ENCODE data around the gene KLK10. TPM values are rescaled to one million over a fixed set of nuclear protein-coding genes. Genes with fewer than 3 reads are reported as not detected.
"Not testable (repeated sequence)": the region's sequence is repeated elsewhere in the genome, so short reads cannot be mapped to it uniquely, and the experiment has no call there.

KLK10 gene
- total RNA-seq, 2 donors from 2014 or later, result not detected

- not testable (repeated sequence) for H3K9me3 Mint-ChIP-seq; H3K36me3 Mint-ChIP-seq; H3K27ac Mint-ChIP-seq; ATAC-seq; DNase-seq (ENCODE audit: low spot score in 2 of 2)
These were observed 35.1 kb downstream of the KLK10 start for GRCh38 chr19:50984416-50984815.

DNA sequence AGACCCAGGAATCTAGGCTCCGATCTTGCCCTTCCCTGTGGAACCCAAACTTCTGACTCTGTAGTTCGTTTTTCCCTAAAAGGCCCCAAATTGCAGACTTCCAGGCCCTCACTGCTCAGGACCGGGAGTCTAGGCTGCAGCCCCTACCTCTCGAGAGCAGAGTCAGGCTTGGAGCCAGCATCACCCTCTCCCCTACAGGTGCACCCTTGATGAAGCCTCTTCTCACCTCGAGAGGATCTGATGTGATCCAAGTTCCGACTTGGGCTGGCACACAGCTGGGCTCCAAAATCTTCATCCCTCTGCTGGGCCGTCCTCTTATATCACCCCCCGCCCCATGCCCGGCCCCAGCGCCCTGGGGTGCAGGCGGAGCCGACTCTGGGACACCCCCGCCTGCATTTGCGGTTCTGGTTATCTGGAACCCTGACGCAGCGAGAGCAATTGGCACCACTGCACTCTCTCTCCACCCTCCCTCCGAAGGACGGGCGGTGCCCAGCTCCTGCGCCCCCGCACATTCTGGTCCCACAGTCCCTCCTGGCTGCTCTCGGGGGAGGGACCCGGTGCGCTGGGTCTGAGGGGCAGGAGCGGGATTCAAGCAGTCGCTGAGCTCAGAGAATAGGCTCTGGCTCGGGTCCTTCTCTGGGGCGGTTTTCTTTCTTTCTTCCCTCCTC is 35.8 kb downstream of the KLK10 start, which contains the start of gene KLK7:
TSS of gene KLK7 (minus strand) at position 293 of the 668 bp plus-strand sequence. CDS start 1,518 bp downstream, outside the sequence.
- H3K27ac Mint-ChIP-seq, result no peak within 1 kb of the TSS
- DNase-seq (ENCODE audit: low spot score in 2 of 2) (no peak), ATAC-seq (no peak)
- no peaks in the 10 kb centered on the region for H3K36me3 Mint-ChIP-seq
- H3K9me3 Mint-ChIP-seq, result no peaks in the 10 kb centered on the region

DNA sequence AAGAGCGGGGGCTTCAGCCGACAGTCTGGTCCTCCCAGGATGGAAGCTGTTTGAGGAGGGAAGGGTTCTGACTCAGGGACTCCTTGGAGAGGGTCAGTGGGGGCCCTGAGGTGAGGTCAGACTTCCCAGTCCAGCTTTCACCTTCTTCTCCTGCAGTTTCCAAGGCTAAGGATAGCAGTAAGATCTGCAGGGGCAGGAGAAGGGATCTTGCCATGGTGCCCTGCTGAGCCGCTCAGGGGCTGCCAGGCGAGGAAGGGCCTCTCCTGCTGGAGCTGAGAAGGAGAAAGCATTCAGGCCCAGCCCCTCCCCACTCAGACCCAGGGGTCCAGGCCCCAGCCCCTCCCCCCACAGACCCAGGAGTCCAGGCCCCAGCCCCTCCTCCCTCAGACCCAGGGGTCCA is 37.3 kb downstream of the KLK10 start:
- ATAC-seq (no peak), DNase-seq (ENCODE audit: low spot score in 2 of 2) (no peak)
- Mint-ChIP-seq H3K27ac (no peak overlapping the region), H3K9me3 (no peaks in the 10 kb centered on the region), H3K36me3 (no peaks in the 10 kb centered on the region)

GRCh38 chr19:50981587-50982146 is 37.8 kb downstream of the KLK10 start:
- DNase-seq (ENCODE audit: low spot score in 2 of 2) (no peak), ATAC-seq (no peak)
- peak overlapping the region; percentile 19 to 46 for H3K27ac Mint-ChIP-seq
- H3K36me3 Mint-ChIP-seq, result no peaks in the 10 kb centered on the region
- no peaks in the 10 kb centered on the region for H3K9me3 Mint-ChIP-seq

- no peak overlapping the region for H3K27ac Mint-ChIP-seq
- DNase-seq (ENCODE audit: low spot score in 2 of 2), result no peak
- H3K36me3 Mint-ChIP-seq, result no peaks in the 10 kb centered on the region
- H3K9me3 Mint-ChIP-seq, result no peaks in the 10 kb centered on the region
- ATAC-seq, result no peak
These were observed 39.3 kb downstream of the KLK10 start for GRCh38 chr19:50980208-50980607.

GRCh38 chr19:50979758-50980157 is 39.8 kb downstream of the KLK10 start:
- Mint-ChIP-seq H3K36me3 (no peaks in the 10 kb centered on the region), H3K9me3 (no peaks in the 10 kb centered on the region)
- DNase-seq (ENCODE audit: low spot score in 2 of 2), result no peak

GRCh38 chr19:50978772-50979390 is 40.6 kb downstream of the KLK10 start:
- Mint-ChIP-seq H3K27ac (no peak overlapping the region), H3K36me3 (no peaks in the 10 kb centered on the region), H3K9me3 (no peaks in the 10 kb centered on the region)
- DNase-seq (ENCODE audit: low spot score in 2 of 2), result no peak
- no peak for ATAC-seq

More at GRCh38 chr19:50979758-50980157, 39.8 kb downstream of the KLK10 start:
- no peak overlapping the region for H3K27ac Mint-ChIP-seq
- ATAC-seq, result no peak

- no peak for ATAC-seq
- Mint-ChIP-seq H3K9me3 (no peaks in the 10 kb centered on the region), H3K27ac (no peak overlapping the region), H3K36me3 (no peaks in the 10 kb centered on the region)
- DNase-seq (ENCODE audit: low spot score in 2 of 2), result no peak
These were observed 41.9 kb downstream of the KLK10 start for GRCh38 chr19:50977626-50978025.

DNA sequence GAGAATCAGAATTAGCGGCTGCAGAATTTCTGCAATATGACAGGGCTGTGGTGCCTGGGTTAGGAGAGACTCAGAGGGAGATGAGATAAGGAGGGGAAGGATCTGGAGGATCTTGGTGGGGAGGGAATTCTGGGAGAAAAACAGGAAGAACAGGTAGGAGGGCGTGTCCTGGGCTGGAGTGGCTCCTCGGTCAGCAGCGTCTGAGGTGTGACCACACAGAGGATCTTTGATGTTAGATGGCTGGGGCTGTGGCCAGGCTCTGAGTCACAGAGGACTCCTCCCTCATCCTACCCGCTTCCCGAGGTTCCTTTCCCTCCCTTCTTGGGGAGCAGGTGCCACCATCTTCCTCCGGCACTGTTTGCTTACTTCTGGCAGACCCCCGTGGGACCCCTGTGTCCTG is 43.7 kb downstream of the KLK10 start:
- no peak for DNase-seq (ENCODE audit: low spot score in 2 of 2)
- Mint-ChIP-seq H3K27ac (no peak overlapping the region), H3K9me3 (no peaks in the 10 kb centered on the region), H3K36me3 (no peaks in the 10 kb centered on the region)
- no peak for ATAC-seq

DNA sequence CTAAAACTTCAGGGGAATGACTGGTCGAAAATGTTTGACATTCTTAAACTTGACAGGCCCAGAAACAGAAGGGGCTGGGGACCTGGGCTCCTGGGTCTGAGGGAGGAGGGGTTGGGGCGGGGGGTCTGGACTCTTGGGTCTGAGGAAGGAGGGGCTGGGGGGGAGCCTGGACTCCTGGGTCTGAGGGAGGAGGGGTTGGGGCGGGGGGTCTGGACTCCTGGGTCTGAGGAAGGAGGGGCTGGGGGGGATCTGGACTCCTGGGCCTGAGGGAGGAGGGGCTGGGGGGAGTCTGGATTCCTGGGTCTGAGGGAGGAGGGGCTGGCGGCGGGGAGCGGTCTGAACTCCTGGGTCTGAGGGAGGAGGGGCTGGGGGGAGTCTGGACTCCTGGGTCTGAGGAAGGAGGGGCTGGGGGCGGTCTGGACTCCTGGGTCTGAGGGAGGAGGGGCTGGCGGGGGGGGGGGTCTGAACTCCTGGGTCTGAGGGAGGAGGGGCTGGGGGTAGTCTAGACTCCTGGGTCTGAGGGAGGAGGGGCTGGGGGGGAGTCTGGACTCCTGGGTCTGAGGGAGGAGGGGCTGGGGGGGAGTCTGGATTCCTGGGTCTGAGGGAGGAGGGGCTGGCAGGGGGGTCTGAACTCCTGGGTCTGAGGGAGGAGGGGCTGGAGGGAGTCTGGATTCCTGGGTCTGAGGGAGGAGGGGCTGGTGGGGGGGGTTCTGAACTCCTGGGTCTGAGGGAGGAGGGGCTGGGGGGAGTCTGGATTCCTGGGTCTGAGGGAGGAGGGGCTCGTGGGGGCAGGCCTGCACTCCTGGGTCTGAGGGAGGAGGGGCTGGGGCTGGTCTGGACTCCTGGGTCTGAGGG is 44.6 kb downstream of the KLK10 start:
- ATAC-seq, result no peak
- Mint-ChIP-seq H3K9me3 (no peaks in the 10 kb centered on the region), H3K27ac (no peak overlapping the region), H3K36me3 (no peaks in the 10 kb centered on the region)
- DNase-seq (ENCODE audit: low spot score in 2 of 2), result no peak

- H3K27ac Mint-ChIP-seq, result no peak overlapping the region
- no peaks in the 10 kb centered on the region for H3K9me3 Mint-ChIP-seq
- ATAC-seq (no peak), DNase-seq (ENCODE audit: low spot score in 2 of 2) (no peak)
- no peaks in the 10 kb centered on the region for H3K36me3 Mint-ChIP-seq
These were observed 46.6 kb downstream of the KLK10 start for GRCh38 chr19:50972795-50973376.

DNA sequence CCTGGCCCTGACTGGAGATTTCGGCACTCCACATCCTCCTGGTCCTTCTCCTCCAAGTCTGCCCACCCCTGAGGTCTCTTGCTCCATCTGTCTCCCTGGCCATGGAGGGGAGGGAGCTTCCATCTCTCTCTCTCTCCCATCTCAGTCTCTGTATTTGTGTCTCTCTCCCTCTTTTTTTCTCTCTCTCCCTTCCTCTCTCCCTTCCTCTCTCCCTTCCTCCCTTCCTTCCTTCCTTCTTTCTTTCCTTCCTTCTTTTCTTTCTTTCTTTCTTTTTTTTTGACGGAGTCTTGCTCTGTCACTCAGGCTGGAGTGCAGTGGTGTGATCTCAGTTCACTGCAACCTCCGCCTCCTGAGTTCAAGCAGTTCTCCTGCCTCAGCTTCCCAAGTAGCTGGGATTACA is 49.7 kb downstream of the KLK10 start:
- not testable (repeated sequence) for ATAC-seq; DNase-seq (ENCODE audit: low spot score in 2 of 2); H3K27ac Mint-ChIP-seq; H3K9me3 Mint-ChIP-seq; H3K36me3 Mint-ChIP-seq

GRCh38 chr19:50969413-50969760 is 50.1 kb downstream of the KLK10 start, which contains the start of gene KLK6:
KLK6 (minus strand) TSS chr19:50969591; CDS start chr19:50968104, 1,487 bp downstream.
- Mint-ChIP-seq H3K36me3 (no peaks in the 10 kb centered on the region), H3K9me3 (no peaks in the 10 kb centered on the region), H3K27ac (no peak within 1 kb of the TSS)
- ATAC-seq (no peak), DNase-seq (ENCODE audit: low spot score in 2 of 2) (no peak)

DNA sequence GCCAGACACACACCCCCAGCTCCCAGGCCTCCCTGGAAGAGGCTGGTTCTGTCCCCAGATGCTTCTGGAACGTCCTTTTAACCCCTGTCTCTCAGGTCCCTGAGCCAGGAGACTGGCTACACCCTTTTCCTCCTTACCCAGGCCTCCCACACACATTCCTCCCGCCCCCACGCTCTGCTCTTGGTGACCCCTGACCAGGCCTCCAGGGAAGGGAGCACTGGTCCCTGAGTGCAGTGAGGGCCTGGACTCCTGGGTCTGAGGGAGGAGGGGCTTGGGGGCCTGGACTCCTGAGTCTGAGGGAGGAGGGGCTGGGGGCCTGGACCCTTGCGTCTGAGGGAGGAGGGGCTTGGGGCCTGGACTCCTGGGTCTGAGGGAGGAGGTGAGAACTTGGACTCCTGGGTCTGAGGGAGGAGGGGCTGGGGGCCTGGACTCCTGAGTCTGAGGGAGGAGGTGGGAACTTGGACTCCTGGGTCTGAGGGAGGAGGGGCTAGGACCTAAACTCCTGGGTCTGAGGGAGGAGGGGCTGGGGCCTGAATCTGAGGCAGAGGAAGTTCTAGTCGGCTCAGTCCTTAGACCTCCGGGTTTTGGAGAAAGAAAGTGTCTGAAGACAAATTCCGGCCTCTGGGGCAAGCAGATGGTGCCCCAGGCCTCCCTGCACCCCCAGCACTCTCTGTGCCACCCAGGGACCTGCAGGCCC is 50.6 kb downstream of the KLK10 start:
- Mint-ChIP-seq H3K36me3 (no peaks in the 10 kb centered on the region), H3K9me3 (peaks cover 3% of the 10 kb centered on the region in 2 donors), H3K27ac (no peak overlapping the region)
- DNase-seq (ENCODE audit: low spot score in 2 of 2) (no peak), ATAC-seq (no peak)

DNA sequence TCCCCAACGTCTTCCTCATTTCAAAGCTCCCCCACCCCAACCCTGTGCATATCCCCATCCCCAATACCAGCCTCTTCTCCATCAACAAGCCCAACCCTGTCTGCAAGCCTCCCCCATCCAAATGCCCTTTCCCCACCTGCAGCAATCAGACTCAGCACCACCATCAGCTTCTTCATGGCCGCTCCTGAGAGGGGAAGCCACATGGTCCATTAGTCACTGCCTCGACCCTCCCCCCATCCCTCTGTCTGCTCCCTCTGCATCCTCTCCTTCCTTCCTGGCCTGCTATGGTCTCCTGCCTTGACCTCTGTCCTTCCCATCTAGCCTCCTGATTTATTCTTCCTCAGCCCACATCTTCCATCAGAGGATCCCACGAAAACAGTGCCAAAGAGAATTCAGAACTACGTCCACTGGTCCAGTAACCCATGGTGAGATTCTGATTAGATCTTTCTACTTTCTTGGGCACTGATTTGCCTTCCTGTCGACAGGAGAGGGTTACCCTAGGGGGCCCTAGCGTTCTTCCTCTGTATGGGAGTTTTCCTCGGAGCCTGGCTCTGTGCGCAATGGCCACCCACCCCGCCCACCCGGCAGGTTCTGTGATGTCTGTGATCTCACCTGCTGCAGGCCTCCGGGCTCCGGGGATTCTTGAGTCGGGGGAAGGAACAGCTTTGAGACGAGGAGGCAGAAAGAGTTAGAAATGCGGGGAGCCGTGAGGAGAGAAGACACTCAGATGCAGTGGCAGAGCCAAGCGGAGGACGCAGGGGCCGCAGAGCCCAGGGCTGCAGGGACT is 51.4 kb downstream of the KLK10 start:
- DNase-seq (ENCODE audit: low spot score in 2 of 2), result no peak
- no peak for ATAC-seq
- Mint-ChIP-seq H3K36me3 (no peaks in the 10 kb centered on the region), H3K27ac (no peak overlapping the region), H3K9me3 (peaks cover 5 to 7% of the 10 kb centered on the region in 2 donors)
